ENCODE measurements around the gene FAP.

Gene FAP

GRCh38 chr2:162282765-162283425 is 39.6 kb upstream of the FAP start:
- H3K27ac ChIP-seq (ENCODE audit: extremely low read depth, low read depth, low read length) = no peak overlapping the region
- H3K9me3 ChIP-seq (ENCODE audit: control insufficient read depth, insufficient read depth, low read depth, low read length) = no peaks in the 10 kb centered on the region
- no peaks in the 10 kb centered on the region for H3K4me1 ChIP-seq (ENCODE audit: control insufficient read depth, insufficient read depth, low read length)
- CTCF ChIA-PET = interaction anchor here (0.6 to 1.7 kb wide), 3 partner anchors 15 to 1061 kb away, joined by 3 to 8 read pairs (median 3); no protein-coding TSS in a partner anchor
- TF ChIP-seq ZNF558 (tag by site-specific recombination; IDR thresholded peaks at IDR 0.05) = no peak
- no peak for TF ChIP-seq PRDM10 (tag by site-specific recombination; IDR thresholded peaks at IDR 0.05)
- TF ChIP-seq ZFP37 (tag by site-specific recombination; IDR thresholded peaks at IDR 0.05) = no peak
- TF ChIP-seq ZNF292 (tag by site-specific recombination; IDR thresholded peaks at IDR 0.05; ENCODE audit: borderline replicate concordance, low read depth) = no peak
- no peak for TF ChIP-seq ZSCAN30 (tag by site-specific recombination; IDR thresholded peaks at IDR 0.05)
- no peak for TF ChIP-seq MEIS1 (CRISPR knock-in tag; IDR thresholded peaks at IDR 0.05; ENCODE audit: borderline replicate concordance)
- no peak for TF ChIP-seq ZNF530 (tag by site-specific recombination; IDR thresholded peaks at IDR 0.05; ENCODE audit: low read depth)
- TF ChIP-seq GLI4 (tag by site-specific recombination; IDR thresholded peaks at IDR 0.05) = no peak
- TF ChIP-seq ZNF654 (tag by site-specific recombination; IDR thresholded peaks at IDR 0.05; ENCODE audit: low read depth) = no peak
- TF ChIP-seq ZNF707 (tag by site-specific recombination; IDR thresholded peaks at IDR 0.05) = no peak
- no peak for TF ChIP-seq ZSCAN23 (tag by site-specific recombination; IDR thresholded peaks at IDR 0.05)
- TF ChIP-seq ZFP3 (tag by site-specific recombination; IDR thresholded peaks at IDR 0.05; ENCODE audit: low read depth) = no peak
- TF ChIP-seq, protein P1, sequence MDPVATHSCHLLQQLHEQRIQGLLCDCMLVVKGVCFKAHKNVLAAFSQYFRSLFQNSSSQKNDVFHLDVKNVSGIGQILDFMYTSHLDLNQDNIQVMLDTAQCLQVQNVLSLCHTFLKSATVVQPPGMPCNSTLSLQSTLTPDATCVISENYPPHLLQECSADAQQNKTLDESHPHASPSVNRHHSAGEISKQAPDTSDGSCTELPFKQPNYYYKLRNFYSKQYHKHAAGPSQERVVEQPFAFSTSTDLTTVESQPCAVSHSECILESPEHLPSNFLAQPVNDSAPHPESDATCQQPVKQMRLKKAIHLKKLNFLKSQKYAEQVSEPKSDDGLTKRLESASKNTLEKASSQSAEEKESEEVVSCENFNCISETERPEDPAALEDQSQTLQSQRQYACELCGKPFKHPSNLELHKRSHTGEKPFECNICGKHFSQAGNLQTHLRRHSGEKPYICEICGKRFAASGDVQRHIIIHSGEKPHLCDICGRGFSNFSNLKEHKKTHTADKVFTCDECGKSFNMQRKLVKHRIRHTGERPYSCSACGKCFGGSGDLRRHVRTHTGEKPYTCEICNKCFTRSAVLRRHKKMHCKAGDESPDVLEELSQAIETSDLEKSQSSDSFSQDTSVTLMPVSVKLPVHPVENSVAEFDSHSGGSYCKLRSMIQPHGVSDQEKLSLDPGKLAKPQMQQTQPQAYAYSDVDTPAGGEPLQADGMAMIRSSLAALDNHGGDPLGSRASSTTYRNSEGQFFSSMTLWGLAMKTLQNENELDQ (tag by site-specific recombination; IDR thresholded peaks at IDR 0.05; ENCODE audit: low read depth) = no peak
- TF ChIP-seq, protein P2, sequence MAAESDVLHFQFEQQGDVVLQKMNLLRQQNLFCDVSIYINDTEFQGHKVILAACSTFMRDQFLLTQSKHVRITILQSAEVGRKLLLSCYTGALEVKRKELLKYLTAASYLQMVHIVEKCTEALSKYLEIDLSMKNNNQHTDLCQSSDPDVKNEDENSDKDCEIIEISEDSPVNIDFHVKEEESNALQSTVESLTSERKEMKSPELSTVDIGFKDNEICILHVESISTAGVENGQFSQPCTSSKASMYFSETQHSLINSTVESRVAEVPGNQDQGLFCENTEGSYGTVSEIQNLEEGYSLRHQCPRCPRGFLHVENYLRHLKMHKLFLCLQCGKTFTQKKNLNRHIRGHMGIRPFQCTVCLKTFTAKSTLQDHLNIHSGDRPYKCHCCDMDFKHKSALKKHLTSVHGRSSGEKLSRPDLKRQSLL (tag by site-specific recombination; IDR thresholded peaks at IDR 0.05) = no peak
- TF ChIP-seq ZNF629 (tag by site-specific recombination; IDR thresholded peaks at IDR 0.05) = no peak
- TF ChIP-seq ZNF747 (tag by site-specific recombination; IDR thresholded peaks at IDR 0.05) = no peak
- peaks cover 0 to 3% of the 10 kb centered on the region in 2 experiments; a peak in 1 of 3 replicates for H3K36me3 ChIP-seq (ENCODE audit: control insufficient read depth in 2 of 2, insufficient read depth in 1 of 2, low read length in 2 of 2)
- H3K4me3 ChIP-seq (ENCODE audit: low read depth, low read length) = no peak overlapping the region
- POLR2A ChIA-PET = no interaction called here

- TF ChIP-seq, protein P3, sequence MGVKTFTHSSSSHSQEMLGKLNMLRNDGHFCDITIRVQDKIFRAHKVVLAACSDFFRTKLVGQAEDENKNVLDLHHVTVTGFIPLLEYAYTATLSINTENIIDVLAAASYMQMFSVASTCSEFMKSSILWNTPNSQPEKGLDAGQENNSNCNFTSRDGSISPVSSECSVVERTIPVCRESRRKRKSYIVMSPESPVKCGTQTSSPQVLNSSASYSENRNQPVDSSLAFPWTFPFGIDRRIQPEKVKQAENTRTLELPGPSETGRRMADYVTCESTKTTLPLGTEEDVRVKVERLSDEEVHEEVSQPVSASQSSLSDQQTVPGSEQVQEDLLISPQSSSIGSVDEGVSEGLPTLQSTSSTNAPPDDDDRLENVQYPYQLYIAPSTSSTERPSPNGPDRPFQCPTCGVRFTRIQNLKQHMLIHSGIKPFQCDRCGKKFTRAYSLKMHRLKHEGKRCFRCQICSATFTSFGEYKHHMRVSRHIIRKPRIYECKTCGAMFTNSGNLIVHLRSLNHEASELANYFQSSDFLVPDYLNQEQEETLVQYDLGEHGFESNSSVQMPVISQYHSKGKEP (tag by site-specific recombination; IDR thresholded peaks at IDR 0.05) = no peak
- TF ChIP-seq ZNF248 (tag by site-specific recombination; IDR thresholded peaks at IDR 0.05) = no peak
- TF ChIP-seq, protein P4, sequence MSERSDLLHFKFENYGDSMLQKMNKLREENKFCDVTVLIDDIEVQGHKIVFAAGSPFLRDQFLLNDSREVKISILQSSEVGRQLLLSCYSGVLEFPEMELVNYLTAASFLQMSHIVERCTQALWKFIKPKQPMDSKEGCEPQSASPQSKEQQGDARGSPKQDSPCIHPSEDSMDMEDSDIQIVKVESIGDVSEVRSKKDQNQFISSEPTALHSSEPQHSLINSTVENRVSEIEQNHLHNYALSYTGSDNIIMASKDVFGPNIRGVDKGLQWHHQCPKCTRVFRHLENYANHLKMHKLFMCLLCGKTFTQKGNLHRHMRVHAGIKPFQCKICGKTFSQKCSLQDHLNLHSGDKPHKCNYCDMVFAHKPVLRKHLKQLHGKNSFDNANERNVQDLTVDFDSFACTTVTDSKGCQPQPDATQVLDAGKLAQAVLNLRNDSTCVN (tag by site-specific recombination; optimal IDR thresholded peaks at IDR 0.05) = no peak
- H3K4me1 ChIP-seq (ENCODE audit: control insufficient read depth, insufficient read depth, low read length) = no peaks in the 10 kb centered on the region
- peaks cover 0 to 13% of the 10 kb centered on the region in 2 experiments; a peak in 1 of 3 replicates for H3K36me3 ChIP-seq (ENCODE audit: control insufficient read depth in 2 of 2, insufficient read depth in 1 of 2, low read length in 2 of 2)
- H3K4me3 ChIP-seq (ENCODE audit: low read depth, low read length) = no peak overlapping the region
- CTCF ChIA-PET = interaction anchor here (0.7 to 4.0 kb wide), 2 partner anchors 17 to 254 kb away, joined by 3 to 23 read pairs; no protein-coding TSS in a partner anchor
- no peaks in the 10 kb centered on the region for H3K9me3 ChIP-seq (ENCODE audit: control insufficient read depth, insufficient read depth, low read depth, low read length)
- no peak overlapping the region for H3K27ac ChIP-seq (ENCODE audit: extremely low read depth, low read depth, low read length)
- POLR2A ChIA-PET = no interaction called here
These were observed 37.4 kb upstream of the FAP start for GRCh38 chr2:162280654-162281053.

Data from HEK293 (cell line).